GM12873 (cell line): ENCODE data around the gene ADAMTS14.

Experiments used
- TF ChIP-seq, protein P1 (sequence below): IDR thresholded peaks from 2 replicates; pipeline ENCODE4 v1.5.1; 2012; ENCODE audit warnings: low read depth, mild to moderate bottlenecking, moderate library complexity, low read length, control low read depth; ENCODE audit not compliant: insufficient read depth; ENCODE audit errors: missing control alignments

Gene ADAMTS14

DNA sequence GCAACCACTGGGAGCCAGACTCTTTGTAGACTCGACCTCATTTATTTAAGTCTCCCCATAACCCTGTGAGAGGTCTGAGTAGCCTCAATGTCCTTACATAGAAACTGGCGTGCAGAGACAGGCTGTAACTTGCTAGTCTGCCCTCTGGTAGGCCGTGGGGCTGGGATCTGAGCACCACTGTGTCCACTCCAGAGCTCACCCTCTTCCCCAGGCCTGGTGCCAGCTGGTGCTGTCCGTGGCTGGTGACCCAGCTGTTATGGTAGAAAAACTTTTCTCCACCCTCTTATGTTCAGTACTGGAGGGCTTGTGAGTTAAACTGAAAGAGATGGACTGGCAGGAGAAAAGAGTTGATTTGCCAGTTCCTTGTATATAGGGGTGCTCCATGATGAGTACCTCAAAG is 41.9 kb downstream of the ADAMTS14 start:
- TF ChIP-seq, protein P1, sequence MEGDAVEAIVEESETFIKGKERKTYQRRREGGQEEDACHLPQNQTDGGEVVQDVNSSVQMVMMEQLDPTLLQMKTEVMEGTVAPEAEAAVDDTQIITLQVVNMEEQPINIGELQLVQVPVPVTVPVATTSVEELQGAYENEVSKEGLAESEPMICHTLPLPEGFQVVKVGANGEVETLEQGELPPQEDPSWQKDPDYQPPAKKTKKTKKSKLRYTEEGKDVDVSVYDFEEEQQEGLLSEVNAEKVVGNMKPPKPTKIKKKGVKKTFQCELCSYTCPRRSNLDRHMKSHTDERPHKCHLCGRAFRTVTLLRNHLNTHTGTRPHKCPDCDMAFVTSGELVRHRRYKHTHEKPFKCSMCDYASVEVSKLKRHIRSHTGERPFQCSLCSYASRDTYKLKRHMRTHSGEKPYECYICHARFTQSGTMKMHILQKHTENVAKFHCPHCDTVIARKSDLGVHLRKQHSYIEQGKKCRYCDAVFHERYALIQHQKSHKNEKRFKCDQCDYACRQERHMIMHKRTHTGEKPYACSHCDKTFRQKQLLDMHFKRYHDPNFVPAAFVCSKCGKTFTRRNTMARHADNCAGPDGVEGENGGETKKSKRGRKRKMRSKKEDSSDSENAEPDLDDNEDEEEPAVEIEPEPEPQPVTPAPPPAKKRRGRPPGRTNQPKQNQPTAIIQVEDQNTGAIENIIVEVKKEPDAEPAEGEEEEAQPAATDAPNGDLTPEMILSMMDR, result no peak

DNA sequence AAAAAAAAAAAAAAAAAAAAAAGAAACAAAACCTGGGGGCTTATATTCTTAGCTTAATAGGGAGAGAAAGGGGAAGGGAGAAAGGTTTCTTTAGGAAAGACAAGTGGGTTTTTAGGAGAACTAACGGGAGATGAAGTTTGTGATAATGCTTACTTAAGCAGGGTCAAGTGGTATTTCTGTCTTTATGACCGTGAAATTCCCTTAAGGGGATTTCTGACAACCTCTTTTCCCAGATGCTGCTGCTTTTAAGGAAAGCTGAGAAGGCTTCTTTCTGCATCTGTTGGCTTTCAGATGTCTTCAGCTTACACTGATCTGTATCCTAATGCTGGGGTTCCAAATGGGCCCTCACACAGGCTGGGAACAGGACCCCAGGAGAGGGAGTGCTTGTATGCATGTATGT is 42.6 kb downstream of the ADAMTS14 start:
- TF ChIP-seq, protein P1, result no peak

DNA sequence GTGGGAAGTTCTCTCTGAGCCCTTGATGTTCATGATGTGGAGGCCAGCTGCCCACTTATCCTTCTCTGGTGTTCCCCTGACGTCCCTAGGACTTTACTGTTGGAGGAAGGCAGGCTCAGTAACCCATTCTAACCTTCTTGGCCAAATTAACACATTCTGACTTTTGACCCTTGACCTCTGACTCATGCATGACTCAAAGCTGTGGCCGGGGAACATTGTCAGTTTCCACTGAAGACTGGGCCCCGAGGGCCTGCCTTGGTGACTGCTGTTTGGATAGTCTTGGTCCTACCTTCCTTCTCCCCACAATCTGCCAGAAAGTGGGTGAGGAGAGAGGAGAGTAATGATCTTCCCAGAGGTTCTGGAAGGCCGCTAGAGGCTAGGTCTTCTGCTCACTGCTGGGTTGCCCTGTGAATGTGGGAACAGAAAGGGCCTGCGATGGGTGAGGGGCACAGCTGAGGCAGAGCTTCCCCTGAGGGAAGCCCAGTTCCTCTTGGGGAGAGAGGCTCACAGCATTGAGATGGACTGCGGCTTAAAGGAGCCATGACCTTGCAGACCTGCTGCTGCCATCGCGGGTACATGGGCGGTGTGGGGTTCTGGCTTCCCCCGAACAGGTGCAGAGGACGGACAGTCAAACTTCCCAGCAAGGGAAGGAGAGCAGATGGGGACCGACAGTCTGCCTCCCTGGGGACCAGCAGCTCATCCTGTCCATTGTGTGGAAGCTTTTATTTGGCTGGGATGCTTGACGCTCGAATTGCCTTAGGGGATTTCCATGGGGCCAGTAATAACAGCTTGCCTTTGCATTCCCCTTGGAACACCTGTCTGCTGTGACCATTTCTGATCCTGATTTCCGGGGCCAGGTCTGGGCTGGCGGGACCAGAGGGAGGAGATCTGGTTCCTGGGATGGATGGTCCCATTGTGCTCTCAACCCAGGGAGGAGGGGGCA is 43.8 kb downstream of the ADAMTS14 start:
- TF ChIP-seq, protein P1, result no peak

- TF ChIP-seq, protein P1, result no peak
Observed at GRCh38 chr10:70722820-70723424, 50.6 kb downstream of the ADAMTS14 start.

- TF ChIP-seq, protein P1, result no peak
Observed at GRCh38 chr10:70723771-70724170, 51.5 kb downstream of the ADAMTS14 start.

DNA sequence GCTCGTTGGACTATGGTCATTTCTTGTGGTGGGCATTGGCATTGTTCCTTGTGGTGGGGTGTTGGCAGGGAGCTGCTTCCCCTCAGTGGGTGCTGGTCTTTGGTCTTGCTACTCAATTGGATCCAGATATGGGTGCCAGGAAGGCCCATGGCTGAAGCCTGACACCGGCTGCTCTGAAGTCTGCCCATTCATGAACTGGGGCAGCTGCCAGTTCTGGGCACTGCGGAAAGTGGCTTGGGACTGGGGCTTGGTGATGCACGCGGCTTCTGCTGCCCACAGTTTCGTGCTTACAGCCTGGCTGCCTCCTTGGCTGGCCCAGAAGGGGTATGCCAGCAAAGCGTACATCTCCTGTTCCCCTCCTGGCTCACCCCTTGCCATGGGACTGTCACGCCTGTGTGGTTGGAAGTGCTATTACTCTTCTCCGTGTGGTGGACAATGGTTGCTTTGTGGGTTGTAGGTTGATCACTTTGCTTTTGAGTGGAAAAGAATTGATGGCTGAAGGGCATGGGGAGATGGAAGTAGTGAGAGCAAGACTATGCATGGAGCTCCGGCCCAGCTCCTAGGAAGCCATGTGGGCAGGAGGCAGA is 54.7 kb downstream of the ADAMTS14 start:
- TF ChIP-seq, protein P1, result no peak

GRCh38 chr10:70728328-70728727 is 56.0 kb downstream of the ADAMTS14 start:
- TF ChIP-seq, protein P1, result no peak
